ENCODE measurements around the gene METTL25.

DNA sequence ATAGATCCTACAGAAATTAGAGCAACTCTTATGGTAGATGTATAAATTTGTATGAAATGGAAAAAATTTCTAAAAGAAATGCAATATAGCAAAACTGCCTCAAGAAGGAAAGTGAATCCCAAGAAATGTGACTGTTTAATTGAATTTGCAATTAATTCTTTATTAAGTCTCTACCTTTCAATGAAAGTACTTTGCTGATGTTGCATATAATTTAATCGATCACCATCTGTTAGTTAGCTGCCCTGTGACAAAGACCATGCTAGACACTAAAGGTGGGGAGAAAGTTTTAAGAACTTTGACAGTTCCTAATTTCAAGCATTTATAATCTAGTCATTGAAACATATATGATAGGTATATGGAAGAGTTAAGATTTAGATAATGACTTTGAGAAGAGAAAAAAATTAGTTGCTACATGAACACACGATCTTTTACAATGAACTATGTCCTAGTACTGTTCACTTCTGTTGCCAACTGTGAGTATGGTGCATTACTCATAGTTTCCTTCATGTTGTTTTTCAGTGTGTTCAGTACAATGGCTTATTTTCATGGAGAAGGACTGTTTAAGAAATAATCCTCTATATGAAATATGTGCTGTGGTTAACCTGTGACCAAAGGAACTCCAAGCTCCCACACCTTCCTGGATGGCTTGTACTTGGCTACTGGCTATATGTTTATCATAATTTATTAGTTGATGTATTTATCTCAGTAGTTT is 128.4 kb downstream of the METTL25 start:
- TF ChIP-seq, protein P1, sequence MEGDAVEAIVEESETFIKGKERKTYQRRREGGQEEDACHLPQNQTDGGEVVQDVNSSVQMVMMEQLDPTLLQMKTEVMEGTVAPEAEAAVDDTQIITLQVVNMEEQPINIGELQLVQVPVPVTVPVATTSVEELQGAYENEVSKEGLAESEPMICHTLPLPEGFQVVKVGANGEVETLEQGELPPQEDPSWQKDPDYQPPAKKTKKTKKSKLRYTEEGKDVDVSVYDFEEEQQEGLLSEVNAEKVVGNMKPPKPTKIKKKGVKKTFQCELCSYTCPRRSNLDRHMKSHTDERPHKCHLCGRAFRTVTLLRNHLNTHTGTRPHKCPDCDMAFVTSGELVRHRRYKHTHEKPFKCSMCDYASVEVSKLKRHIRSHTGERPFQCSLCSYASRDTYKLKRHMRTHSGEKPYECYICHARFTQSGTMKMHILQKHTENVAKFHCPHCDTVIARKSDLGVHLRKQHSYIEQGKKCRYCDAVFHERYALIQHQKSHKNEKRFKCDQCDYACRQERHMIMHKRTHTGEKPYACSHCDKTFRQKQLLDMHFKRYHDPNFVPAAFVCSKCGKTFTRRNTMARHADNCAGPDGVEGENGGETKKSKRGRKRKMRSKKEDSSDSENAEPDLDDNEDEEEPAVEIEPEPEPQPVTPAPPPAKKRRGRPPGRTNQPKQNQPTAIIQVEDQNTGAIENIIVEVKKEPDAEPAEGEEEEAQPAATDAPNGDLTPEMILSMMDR (IDR thresholded peaks at IDR 0.05; ENCODE audit: low read length), result no peak
- no peak for TF ChIP-seq EZH2 (optimal IDR thresholded peaks at IDR 0.05; ENCODE audit: low read depth, low read length)
